Retina (tissue), 1 donor: ENCODE data around the gene METTL16.

ENCODE experiments used
- DNase-seq: peaks from one replicate; pipeline ENCODE4 v3.0.0-alpha.2; 2016

METTL16 gene

DNA sequence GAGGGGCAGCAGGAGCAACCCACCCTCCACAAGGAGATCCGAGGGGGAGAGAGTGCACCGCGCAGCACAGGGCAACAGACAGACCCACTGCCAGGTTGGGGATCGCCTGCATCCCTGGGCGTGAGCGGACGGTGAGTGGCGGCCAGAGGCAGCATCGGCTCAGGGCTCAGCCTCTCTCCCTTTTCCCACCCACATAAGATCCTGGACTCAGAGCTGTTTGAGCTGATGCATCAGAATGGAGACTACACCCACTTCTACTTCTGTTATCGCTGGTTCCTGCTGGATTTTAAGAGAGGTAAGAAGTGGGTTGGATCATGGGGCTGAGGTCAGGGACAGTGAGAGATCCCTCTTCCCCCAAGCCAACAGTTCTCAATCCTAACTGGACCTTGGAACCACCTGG, 134.0 kb downstream of the METTL16 start:
- no peak for DNase-seq

DNA sequence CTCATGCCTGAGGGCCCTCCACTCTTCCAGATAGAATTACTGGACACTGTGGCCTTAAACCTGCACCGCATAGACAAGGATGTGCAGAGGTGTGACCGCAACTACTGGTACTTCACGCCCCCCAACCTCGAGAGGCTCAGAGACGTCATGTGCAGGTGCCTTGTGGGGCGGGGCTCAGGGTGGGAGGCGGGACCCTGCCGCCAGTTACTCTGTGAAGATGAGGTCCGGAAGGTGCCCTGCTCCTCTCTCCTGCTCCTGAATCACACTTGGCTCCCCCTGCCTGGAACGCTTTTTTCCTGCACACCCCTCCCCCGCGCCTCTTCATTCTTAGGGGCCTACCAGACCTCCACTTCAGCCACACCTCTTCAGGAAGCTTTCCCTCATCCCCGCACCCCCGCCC, 135.6 kb downstream of the METTL16 start:
- no peak for DNase-seq

DNA sequence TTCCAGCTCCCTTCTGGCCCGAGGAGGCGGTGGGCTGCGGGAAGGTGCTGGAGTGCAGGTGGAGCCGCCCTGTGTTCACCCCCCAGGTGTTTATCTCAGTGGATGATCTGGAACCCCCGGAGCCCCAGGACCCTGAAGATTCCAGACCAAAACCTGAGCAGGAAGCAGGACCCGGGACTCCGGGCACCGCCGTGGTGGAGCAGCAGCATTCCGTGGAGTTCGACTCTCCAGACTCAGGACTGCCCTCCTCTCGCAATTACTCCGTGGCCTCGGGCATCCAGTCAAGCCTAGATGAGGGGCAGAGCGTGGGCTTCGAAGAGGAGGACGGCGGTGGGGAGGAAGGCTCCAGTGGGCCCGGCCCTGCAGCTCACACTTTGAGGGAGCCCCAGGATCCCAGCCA, 136.3 kb downstream of the METTL16 start:
- DNase-seq: no peak

DNA sequence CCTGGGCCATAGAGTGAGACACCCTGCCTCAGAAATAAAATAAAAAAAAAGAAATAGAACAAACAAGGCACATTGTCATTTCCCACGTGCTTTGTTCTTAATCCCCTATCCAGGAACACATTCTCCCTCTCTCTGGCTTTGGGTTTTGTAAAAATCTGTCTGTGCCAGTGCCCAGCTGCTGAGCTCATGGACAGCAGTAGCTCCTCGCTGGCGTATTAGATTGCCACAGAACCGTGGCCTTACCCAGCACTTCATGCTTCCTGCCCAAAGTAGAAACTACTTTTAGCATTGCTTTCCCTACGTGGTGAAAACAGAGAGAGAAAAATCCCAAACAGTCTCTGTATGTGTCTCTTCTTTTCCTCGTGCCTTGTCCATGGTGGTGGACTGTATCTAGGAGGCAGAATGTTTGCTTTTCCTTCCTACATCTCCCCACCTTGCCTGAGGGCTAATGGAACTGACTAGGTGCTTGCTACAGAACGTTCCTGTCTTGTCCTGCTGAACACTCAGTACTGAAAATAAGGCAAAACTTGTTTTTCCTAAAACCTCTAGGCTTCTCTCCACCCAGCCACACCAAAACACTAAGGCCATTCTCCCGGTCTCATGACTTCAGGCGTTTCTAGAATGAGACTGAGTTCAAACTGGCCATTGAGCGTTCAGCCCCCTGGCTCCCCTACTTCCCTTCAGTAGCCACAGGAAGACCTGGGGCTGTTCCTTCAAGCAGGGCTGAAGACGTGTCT, 137.0 kb downstream of the METTL16 start:
- DNase-seq: no peak

DNA sequence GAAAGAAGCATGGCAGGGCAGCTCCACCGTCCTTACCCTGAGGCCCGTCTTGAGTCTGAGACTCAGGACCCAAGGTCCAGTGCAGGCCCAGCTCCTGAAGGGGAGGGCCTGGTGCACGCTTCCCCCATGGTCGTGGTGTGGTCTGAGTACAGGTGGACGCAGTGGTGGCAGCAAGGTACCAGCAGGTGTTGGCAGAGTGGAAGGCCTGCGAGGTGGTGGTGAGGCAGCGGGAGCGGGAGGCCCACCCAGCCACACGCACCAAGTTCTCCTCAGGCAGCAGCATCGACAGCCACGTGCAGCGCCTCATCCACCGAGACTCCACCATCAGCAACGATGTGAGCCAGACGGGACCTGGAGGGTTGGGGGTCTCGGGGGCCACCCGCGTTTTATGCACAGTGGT, 138.5 kb downstream of the METTL16 start:
- DNase-seq: no peak

DNA sequence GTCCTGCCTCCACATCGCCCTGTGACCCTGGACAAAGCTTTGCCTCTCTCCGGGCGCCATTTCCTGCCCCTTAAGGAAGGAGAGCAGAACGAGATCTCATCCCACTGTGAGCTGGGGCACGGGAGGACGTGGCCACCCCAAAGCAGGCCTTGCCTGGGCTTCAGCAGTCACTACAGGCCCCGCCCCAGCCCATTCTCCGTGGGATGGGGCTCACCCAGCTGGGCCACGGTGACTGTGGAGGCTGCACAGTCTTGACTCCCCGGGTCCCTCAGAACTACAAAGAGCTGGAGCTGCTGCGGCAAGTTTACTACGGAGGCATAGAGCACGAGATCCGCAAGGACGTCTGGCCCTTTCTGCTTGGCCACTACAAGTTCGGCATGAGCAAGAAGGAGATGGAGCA, 139.0 kb downstream of the METTL16 start:
- no peak for DNase-seq

DNA sequence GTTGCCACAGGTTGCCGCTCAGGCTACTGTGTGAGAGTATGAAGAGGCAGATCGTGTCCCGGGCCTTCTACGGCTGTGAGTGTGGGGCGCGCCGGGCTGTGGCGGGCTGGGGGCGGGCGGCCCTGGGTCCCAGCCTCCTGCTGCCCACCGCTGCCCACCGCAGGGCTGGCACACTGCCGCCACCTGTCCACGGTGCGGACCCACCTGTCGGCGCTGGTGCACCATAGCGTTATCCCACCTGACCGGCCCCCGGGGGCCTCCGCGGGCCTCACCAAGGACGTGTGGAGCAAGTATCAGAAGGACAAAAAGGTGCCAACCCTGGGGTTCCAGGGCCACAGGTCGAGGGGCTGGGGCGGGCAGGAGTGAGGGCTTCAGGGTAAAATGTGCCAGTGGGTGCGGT, 139.5 kb downstream of the METTL16 start:
- no peak for DNase-seq

DNA sequence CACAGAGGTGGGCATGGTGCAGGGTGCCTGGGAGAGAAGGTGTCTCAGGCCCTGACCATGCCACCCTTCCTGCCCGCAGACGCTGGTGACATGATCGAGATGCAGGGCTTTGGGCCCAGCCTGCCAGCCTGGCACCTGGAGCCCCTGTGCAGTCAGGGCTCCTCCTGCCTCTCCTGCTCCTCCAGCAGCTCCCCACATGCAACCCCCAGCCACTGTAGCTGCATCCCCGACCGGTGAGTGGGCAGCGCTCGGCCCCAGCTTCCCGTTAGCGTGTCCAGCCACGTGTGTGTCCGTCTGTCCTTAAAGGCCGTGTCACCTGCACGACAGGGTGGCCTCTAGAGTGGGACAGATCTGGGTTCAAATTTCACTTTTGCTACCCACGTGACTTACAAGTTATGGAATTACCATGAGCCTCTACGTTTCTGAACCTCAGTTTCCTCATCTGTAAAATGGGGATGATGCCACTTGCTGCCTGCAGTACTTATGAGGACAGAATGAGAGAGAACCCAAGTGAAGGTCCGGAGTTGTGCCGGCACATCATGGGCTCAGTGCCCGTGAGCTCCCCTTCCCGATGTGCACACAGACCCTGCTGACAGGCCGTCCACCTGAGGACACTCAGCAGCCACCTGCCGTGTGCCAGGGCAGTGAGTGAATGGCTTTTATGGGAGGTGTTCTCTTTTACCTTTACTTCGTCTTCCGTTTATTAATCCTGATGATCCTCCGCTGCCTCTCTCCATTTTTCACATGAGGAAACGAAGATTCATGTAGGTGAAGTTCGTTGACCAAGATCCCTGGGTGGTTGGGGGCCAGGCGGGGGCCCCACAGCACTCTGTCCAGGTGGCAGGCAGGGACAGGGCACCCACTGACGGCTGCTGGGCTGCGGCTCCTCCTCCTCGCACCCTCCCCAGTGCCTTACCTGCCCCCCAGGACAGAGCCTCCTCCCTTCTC, 140.2 kb downstream of the METTL16 start:
- DNase-seq: no peak

DNA sequence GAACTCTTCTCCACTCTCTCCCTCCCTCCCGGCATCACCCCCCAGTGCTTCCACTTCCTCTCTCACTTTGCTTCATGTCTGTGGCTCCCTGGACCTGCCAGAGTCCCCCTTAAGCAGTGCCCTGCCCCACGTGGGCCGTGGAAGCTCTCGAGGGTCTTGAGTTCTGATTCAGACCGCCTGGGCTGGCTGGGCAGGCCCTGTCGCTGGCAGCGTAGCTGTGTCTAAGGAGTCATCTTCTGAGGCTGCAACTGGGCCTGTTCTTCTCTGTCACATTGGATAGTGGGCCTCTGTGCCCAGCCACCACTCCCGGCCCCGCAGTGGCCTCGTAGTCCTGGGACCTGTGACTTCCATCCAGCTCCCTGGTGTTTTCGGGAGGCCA, 141.5 kb downstream of the METTL16 start:
- no peak for DNase-seq

DNA sequence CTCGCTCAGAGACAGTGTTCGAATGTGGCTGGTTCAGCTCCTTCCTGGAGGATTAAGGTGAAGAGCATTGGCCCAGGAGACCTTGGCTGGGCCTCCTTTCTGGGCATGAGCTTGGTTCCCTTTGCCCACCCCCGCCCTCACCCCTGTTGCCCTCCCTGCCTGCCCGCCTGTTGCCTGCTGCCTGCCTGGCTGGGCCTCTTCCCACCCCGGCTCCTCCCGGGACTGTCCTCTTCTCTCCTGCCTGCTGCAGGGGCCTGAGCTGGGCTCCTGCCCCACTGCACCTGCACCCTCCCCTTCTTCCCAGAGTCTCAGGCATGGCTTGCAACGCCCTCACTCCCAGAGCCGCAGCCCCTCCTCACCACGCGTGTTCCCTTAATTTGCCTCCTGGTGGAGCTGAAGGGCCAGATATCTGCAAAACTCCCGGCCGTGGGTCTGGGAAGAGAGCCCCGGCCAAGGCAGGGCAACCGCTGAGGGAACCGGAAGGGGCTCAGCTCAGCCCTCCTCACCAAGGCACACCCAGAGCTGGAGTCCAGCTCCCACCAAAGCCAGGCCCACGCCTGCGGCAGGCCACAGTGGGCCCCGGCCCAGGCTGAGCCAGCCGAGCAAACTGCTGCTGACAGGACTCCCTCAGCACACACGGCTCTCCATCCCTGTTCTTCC, 142.0 kb downstream of the METTL16 start:
- DNase-seq: no peak

DNA sequence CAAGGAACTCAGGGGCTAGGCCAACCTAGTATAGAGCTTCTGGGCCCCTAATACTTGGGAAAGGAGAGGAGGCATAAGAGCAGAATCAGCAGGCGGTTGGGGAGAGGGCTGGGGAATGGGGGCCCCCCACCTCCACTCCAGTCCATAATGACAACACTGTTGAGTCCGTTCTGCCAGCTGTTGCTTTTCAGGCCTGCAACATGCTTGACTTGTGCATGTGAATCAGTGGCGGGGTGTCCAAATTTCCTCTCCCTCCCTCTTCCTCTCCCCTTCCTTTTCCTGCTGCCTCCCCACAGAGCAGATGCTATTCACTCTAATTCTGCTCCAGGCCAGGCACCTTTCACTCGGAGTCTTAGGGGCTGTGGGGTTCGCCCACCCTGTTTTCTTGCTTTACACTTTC, 142.6 kb downstream of the METTL16 start:
- DNase-seq: no peak

DNA sequence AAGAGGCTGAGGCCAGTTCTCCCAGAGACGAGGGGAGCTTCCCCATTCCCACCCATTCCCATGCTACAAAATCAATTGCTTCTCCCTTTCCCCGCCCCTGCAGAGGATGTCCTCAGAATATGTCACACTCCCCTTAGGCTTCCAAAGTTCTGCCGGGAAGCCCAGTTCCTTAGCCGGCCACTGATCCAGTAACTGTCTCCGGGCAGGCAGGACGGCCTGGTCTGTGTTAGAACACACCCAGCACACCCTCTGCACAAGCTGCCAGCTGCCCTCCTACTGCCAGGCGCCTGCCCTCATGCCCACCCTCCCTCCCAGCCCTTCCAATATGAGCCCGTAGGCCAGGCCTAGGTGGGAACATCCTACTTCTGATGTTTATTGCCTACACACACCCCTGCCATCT, 143.3 kb downstream of the METTL16 start:
- no peak for DNase-seq

DNA sequence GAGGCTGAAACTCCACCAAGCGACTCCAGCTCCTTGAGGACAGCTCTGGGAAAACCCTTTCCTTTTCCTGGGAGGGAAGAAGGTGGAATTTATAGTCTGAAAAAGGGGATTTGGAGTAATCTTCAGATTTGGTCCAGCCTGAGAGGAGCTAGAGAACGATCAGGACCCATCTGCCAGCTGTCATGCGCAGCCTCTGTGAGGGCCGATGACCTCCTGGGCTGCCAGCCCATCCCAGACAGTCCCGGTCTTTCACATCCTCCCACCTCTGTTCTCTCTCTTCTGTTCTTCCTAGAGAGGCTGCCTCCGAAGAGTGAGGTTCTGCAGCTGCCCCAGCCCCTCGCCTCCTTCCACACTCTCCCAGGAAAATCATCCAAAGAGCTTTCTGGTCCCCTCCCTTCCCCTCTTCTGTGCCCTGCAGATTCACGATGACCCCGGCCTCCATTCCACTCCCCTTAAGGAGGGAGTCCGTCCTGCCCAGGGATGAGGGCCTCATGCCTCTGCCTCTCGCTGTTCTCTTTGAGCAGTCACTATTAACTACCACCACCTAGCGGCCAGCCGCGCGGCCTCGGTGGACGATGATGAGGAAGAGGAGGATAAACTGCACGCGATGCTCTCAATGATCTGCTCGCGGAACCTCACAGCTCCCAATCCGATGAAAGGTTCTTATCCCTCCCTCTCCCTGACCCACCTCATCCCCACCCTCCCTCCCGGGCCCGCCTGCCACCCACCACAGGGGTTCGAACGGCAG, 144.8 kb downstream of the METTL16 start:
- DNase-seq: no peak
